ENCODE results near the gene COL4A1. TPM values are rescaled to one million over a fixed set of nuclear protein-coding genes. Genes with fewer than 3 reads are reported as not detected.

The COL4A1 gene
- total and polyA plus RNA-seq, 2 donors from 2014 or later: 53.0 to 218 TPM

DNA sequence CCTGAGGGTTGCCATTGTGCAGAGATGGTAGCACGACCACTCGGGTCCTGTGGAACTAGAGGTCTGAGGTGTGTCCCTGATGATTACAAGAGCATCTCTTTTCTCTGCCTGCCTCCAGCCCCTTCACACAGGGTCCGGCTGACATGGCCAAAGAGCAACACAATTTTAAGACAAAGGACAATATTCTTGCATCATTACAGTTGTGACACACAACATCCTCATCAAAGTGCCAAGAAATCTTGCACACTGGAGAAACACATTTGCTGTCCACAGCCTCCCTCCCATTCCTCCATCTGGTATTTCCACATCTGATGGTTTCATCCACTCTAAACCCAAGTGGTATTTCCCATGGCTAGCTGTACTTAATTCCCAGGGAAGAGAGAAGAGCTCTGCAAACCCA lies 12.8 kb downstream of the COL4A1 start:
- DNase-seq (no peak), FAIRE-seq (no peak)
- Histone ChIP-seq H3K27me3 (ENCODE audit: control insufficient read depth, insufficient read depth, low read length) (no peaks in the 10 kb centered on the region), H3K9me3 (ENCODE audit: control insufficient read depth in 2 of 3, insufficient read depth in 1 of 3, low read length in 3 of 3) (no peaks in the 10 kb centered on the region), H3K36me3 (ENCODE audit: control insufficient read depth in 2 of 3, insufficient read depth in 3 of 3, low read length in 3 of 3) (no peaks in the 10 kb centered on the region), H3K9ac (ENCODE audit: low read length in 3 of 3) (no peak overlapping the region), H3K4me1 (ENCODE audit: control insufficient read depth in 2 of 3, insufficient read depth in 2 of 3, low read depth in 1 of 3, low read length in 3 of 3) (peaks cover 0 to 11% (median 10%) of the 10 kb centered on the region in 3 donors), H3K4me3 (ENCODE audit: low read length in 3 of 3) (no peak overlapping the region), H3K27ac (ENCODE audit: low read depth in 2 of 2, low read length in 2 of 2) (no peak overlapping the region)
- TF ChIP-seq, protein P1, sequence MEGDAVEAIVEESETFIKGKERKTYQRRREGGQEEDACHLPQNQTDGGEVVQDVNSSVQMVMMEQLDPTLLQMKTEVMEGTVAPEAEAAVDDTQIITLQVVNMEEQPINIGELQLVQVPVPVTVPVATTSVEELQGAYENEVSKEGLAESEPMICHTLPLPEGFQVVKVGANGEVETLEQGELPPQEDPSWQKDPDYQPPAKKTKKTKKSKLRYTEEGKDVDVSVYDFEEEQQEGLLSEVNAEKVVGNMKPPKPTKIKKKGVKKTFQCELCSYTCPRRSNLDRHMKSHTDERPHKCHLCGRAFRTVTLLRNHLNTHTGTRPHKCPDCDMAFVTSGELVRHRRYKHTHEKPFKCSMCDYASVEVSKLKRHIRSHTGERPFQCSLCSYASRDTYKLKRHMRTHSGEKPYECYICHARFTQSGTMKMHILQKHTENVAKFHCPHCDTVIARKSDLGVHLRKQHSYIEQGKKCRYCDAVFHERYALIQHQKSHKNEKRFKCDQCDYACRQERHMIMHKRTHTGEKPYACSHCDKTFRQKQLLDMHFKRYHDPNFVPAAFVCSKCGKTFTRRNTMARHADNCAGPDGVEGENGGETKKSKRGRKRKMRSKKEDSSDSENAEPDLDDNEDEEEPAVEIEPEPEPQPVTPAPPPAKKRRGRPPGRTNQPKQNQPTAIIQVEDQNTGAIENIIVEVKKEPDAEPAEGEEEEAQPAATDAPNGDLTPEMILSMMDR (IDR thresholded peaks at IDR 0.05; ENCODE audit: borderline replicate concordance, extremely low read depth, insufficient read depth): no peak
- intact Hi-C loops (cut with DNase I): no loop called here

DNA sequence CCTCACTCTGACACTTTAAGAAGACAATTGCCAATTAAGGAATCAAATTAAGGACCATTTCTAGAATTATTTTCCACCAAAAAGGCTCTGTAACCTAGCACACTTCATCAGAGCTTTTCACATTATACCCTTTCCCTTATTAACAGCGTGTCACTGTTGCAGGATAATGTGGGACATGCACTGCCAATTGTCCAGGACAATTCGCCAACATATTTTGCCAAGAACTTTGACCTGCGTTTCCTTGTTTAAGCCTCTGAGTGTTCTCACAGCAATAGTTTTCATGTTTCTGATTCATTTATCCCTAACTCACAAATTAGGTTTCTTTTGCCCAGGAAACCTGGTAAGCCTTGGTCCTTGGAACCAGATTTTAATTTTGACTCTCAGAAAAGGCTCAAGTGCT lies 13.3 kb downstream of the COL4A1 start:
- Histone ChIP-seq H3K36me3 (ENCODE audit: control insufficient read depth in 2 of 3, insufficient read depth in 3 of 3, low read length in 3 of 3) (no peaks in the 10 kb centered on the region), H3K9ac (ENCODE audit: low read length in 3 of 3) (no peak overlapping the region), H3K27ac (ENCODE audit: low read depth in 2 of 2, low read length in 2 of 2) (no peak overlapping the region), H3K9me3 (ENCODE audit: control insufficient read depth in 2 of 3, insufficient read depth in 1 of 3, low read length in 3 of 3) (no peaks in the 10 kb centered on the region), H3K27me3 (ENCODE audit: control insufficient read depth, insufficient read depth, low read length) (no peaks in the 10 kb centered on the region), H3K4me3 (ENCODE audit: low read length in 3 of 3) (no peak overlapping the region), H3K4me1 (ENCODE audit: control insufficient read depth in 2 of 3, insufficient read depth in 2 of 3, low read depth in 1 of 3, low read length in 3 of 3) (peaks cover 0 to 7% (median 7%) of the 10 kb centered on the region in 3 donors)
- intact Hi-C loops (cut with DNase I): no loop called here
- FAIRE-seq: no peak
- no peak for DNase-seq
- TF ChIP-seq, protein P1 (IDR thresholded peaks at IDR 0.05; ENCODE audit: borderline replicate concordance, extremely low read depth, insufficient read depth): no peak

DNA sequence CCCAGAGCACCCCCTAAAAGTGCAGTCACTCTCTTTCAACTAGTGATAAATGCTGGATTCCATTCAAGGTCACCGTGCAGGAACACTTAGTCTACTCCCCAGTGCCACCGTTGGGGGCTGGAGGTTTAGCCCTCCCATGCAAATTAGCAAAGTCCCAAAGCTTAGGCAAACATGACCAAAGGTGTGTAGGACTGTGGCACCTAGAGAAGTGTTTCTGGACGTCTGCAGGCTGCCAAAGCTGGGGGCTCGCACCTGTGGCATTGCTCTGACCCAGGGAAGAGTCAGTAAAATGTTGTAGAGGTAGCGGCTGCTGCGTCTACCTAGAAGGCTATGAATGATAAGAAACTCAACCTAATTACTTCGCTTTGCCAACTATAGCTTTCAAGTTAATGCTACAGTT lies 13.9 kb downstream of the COL4A1 start:
- Histone ChIP-seq H3K27ac (ENCODE audit: low read depth in 2 of 2, low read length in 2 of 2) (no peak overlapping the region), H3K9me3 (ENCODE audit: control insufficient read depth in 2 of 3, insufficient read depth in 1 of 3, low read length in 3 of 3) (no peaks in the 10 kb centered on the region), H3K27me3 (ENCODE audit: control insufficient read depth, insufficient read depth, low read length) (no peaks in the 10 kb centered on the region), H3K4me3 (ENCODE audit: low read length in 3 of 3) (no peak overlapping the region), H3K9ac (ENCODE audit: low read length in 3 of 3) (no peak overlapping the region), H3K36me3 (ENCODE audit: control insufficient read depth in 2 of 3, insufficient read depth in 3 of 3, low read length in 3 of 3) (no peaks in the 10 kb centered on the region), H3K4me1 (ENCODE audit: control insufficient read depth in 2 of 3, insufficient read depth in 2 of 3, low read depth in 1 of 3, low read length in 3 of 3) (peaks cover 0 to 7% (median 7%) of the 10 kb centered on the region in 3 donors)
- TF ChIP-seq, protein P1 (IDR thresholded peaks at IDR 0.05; ENCODE audit: borderline replicate concordance, extremely low read depth, insufficient read depth): no peak
- DNase-seq (no peak), FAIRE-seq (no peak)
- intact Hi-C loops (cut with DNase I): no loop called here

DNA sequence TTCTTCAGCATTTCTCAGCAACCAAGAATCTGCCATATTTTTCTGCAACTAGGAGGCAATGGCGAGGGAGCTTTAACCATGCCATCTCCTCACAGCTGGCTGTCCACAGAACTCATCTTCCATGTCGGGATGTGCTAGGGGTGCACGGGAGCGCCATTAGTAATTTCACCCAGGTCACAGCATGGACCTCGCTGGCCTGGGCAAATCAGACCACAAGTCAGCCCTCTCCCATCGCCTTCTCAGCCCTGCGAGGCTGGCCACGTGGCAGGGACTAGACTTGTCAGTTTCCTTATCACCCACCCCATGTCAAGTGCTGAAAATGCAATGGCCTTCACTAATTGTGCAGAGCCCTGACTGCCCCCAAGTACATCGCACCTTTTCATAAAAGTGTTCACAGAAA lies 15.7 kb downstream of the COL4A1 start:
- H3K9me3 ChIP-seq (ENCODE audit: control insufficient read depth in 2 of 3, insufficient read depth in 1 of 3, low read length in 3 of 3): no peaks in the 10 kb centered on the region
- FAIRE-seq: no peak
- no peaks in the 10 kb centered on the region for H3K27me3 ChIP-seq (ENCODE audit: control insufficient read depth, insufficient read depth, low read length)
- no peak overlapping the region for H3K4me3 ChIP-seq (ENCODE audit: low read length in 3 of 3)
- TF ChIP-seq, protein P1 (IDR thresholded peaks at IDR 0.05; ENCODE audit: borderline replicate concordance, extremely low read depth, insufficient read depth): no peak
- H3K36me3 ChIP-seq (ENCODE audit: control insufficient read depth in 2 of 3, insufficient read depth in 3 of 3, low read length in 3 of 3): no peaks in the 10 kb centered on the region
- no peak overlapping the region for H3K9ac ChIP-seq (ENCODE audit: low read length in 3 of 3)
- no peak overlapping the region for H3K27ac ChIP-seq (ENCODE audit: low read depth in 2 of 2, low read length in 2 of 2)
- peaks cover 0 to 7% (median 7%) of the 10 kb centered on the region in 3 donors for H3K4me1 ChIP-seq (ENCODE audit: control insufficient read depth in 2 of 3, insufficient read depth in 2 of 3, low read depth in 1 of 3, low read length in 3 of 3)
- intact Hi-C loops (cut with DNase I): no loop called here
- no peak for DNase-seq
